ENCODE measurements around the gene TH.

TH gene

GRCh38 chr11:2208691-2209369 is 37.2 kb upstream of the TH start:
- no peak for DNase-seq (ENCODE audit: low read depth in 3 of 3)

- DNase-seq (ENCODE audit: low read depth in 3 of 3): no peak
Observed at GRCh38 chr11:2207773-2208621, 36.4 kb upstream of the TH start.

GRCh38 chr11:2207212-2207611 is 35.6 kb upstream of the TH start:
- no peak for DNase-seq (ENCODE audit: low read depth in 3 of 3)

GRCh38 chr11:2205981-2206690 is 34.5 kb upstream of the TH start:
- DNase-seq (ENCODE audit: low read depth in 3 of 3): no peak

- DNase-seq (ENCODE audit: low read depth in 3 of 3): no peak
Observed at GRCh38 chr11:2205214-2205720, 33.7 kb upstream of the TH start.

- no peak for DNase-seq (ENCODE audit: low read depth in 3 of 3)
Observed at GRCh38 chr11:2204361-2205213, 33.0 kb upstream of the TH start.

- DNase-seq (ENCODE audit: low read depth in 3 of 3): no peak
Observed at GRCh38 chr11:2203440-2204259, 32.0 kb upstream of the TH start.

- no peak for DNase-seq (ENCODE audit: low read depth in 3 of 3)
Observed at GRCh38 chr11:2202900-2203439, 31.4 kb upstream of the TH start.

- no peak for DNase-seq (ENCODE audit: low read depth in 3 of 3)
Observed at GRCh38 chr11:2202071-2202899, 30.7 kb upstream of the TH start.

GRCh38 chr11:2201542-2201941 is 29.9 kb upstream of the TH start:
- no peak for DNase-seq (ENCODE audit: low read depth in 3 of 3)

GRCh38 chr11:2200957-2201519 is 29.4 kb upstream of the TH start:
- no peak for DNase-seq (ENCODE audit: low read depth in 3 of 3)

GRCh38 chr11:2200536-2200935 is 28.9 kb upstream of the TH start:
- no peak for DNase-seq (ENCODE audit: low read depth in 3 of 3)

- no peak for DNase-seq (ENCODE audit: low read depth in 3 of 3)
Observed at GRCh38 chr11:2199466-2200341, 28.1 kb upstream of the TH start.

- DNase-seq (ENCODE audit: low read depth in 3 of 3): no peak
Observed at GRCh38 chr11:2198621-2199365, 27.2 kb upstream of the TH start.

- no peak for DNase-seq (ENCODE audit: low read depth in 3 of 3)
Observed at GRCh38 chr11:2197771-2198520, 26.3 kb upstream of the TH start.

GRCh38 chr11:2196970-2197770 is 25.6 kb upstream of the TH start:
- DNase-seq (ENCODE audit: low read depth in 3 of 3): peak; percentile 56 to 67 (median 58)

Measured in stimulated activated CD4-positive, alpha-beta T cell treated with anti-CD3 and anti-CD28 coated beads, TNF-alpha, amount 100 ng/mL, for 48 hours (primary cell).